ENCODE data around the gene PARD3B.

PARD3B gene

DNA sequence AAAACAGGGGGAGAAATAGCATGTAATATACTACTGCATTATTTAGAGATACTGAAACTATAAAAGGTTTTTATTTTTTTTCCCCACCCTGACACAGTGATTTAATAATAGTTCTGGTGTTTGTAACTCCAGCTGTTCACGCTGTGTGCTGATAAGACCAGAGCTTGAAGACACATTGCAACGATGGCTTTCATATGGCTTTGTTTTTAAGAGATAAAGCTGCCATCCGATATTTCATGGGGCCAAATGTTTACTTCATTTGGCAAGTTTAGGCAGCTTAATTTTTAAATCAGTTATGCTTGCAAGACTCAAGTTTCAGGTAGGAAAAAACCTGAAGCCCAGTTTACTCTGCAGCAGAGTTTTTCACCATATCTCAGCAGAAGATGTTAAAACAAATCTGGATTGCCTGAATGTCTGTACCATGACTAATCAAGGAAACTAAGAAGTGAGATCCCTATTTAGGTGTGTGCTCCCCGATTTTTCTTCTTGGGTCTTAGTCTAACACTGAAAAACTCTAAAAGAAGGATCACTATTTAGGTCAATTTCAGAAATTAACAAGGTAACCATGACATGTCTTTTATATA lies 508.6 kb downstream of the PARD3B start:
- DNase-seq (ENCODE audit: low read depth in 2 of 2): no peak

DNA sequence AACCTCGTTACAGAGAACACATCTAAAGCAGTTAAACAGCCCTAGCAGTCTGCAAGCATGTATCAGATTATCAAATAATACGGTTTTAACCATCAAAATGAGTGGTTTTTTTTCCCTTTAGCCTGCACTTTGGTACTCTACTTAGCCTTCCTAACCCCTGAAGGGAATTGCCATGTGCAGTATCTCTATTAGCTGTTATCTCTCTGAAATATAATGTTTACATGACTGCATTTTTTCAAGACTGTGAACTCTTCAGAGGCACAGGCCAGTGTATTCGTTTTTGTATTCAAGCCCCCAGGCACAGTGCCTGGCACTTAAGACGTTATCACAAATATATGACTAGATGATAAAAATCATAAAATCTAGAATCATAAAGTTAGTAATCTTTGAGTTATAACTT lies 509.5 kb downstream of the PARD3B start:
- DNase-seq (ENCODE audit: low read depth in 2 of 2): no peak

DNA sequence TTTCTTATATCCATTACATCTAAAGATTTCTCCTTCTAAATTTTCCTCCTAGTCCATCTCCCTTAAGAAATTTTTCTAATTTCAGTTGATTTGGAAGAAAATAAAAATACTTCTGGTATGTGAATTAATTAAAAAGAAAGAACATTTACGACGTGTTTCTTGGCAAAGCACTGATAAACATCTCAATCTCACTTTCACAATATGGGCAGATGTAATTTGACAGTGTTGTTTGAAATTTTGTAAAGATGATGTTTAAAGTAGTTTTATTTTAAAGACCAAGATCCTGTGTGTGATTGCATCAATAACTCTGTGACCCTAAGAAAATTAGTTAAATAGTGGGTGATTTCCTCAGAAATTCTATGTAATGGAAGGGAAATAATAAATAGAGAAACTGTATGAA lies 510.0 kb downstream of the PARD3B start:
- no peak for DNase-seq (ENCODE audit: low read depth in 2 of 2)

DNA sequence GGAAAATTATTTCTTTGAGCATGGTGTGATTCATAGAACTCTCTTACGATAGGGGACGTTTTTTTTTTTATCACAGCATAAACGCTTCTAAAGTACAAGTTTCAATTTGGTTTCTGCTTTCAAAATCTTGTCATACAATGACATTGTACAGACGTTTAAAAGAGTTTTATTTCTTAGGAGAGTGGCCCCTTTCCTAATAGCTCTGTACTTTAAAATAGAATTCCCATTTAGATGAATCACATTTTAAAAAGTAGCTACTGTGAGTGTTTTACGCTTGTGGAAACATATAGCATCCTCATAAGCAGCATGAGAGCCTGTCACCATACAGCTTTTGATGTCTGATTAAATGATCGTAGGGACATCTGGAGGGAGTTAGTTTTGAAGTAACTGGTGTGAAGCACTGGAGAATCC lies 510.9 kb downstream of the PARD3B start:
- no peak for DNase-seq (ENCODE audit: low read depth in 2 of 2)

DNA sequence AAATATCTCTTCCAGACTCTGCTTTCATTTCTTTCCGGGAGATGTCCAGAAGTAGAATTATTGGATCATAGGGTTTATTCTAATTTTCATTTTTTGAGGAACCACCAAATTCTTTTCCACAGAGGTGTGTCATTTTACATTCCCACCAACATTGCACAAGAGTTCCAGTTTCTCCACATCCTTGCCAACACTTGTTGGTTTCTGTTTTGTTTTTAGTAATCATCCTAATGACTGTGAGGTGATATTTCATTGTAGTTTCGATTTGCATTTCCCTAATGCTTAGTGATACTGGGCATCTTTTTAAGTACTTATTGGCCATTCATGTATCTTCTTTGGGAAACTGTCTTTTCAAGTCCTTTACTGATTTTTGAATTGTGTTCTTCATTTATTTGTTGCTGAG lies 513.1 kb downstream of the PARD3B start:
- DNase-seq (ENCODE audit: low read depth in 2 of 2): no peak

DNA sequence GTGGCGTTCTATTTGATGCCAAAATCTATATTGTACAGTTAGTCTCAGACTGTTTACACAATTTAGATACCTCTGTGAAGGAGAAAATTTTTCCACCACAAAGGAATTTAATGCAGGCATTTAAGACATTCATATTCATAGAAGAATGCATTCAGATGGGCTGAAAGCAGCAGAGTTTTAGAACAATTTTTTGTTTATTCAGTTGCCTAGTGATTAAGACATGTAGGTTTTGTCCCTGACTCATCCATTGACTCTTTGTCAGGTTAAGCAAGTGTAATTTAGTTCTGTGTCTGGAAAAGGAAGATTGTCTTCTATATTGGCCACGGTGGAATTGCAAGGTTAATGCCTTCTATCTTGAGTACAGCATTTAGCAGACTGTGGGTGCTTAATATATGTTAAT lies 515.0 kb downstream of the PARD3B start:
- no peak for DNase-seq (ENCODE audit: low read depth in 2 of 2)

DNA sequence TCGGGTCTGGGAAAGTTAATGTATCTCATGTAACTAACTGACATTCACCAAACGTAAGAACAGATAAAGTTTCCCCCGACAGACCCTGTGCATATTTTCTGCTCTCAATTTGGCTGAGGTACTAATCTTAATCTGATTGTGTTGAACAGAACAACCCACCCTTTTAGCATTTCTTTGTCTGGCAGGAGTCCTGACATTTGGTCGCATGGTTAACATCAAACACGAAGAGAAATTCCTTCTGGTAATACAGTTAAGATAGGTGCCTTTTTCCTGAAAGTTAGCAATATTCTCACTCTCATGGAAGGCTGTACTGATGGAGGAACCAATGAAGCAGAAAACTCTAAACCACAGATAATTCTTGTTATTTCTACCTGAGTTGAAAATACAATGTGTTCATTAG lies 520.8 kb downstream of the PARD3B start:
- no peak for DNase-seq (ENCODE audit: low read depth in 2 of 2)

DNA sequence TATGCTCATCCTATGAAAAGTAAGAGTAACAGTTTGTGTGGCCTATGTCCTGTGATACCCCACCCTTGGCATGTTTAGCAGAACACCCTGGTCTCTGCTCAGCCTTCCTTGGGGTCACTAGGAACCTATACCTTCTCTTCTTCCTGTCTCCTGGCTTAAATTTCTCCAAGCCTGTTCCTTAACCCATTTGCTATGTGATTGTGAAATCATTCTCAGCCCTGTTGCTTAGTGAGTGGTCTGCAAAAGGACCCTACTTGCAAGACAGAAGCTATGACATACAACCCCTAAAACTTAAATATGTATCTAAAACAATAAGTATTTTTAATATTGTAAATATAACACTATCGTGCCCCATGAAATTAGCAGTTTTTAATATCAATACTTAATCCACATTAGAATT lies 524.7 kb downstream of the PARD3B start:
- DNase-seq (ENCODE audit: low read depth in 2 of 2): no peak

DNA sequence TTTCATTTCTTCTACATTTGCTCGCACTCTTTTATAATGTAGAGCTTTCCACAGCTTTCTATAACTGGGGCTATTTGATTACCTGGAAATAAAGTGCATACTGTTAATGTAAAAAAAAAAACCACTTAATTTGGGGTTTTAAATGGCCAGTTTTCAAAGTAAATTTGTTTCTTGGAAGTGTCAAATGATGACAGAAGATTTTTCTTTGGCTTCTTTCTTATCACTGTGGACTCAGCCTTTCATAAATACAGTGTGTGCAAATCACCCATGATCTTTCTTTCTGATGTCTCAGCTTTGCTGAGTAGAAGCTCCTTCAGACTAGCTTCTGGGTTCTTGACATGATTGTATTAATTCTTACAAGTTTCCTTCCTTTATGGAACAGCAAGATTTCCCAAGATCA lies 525.6 kb downstream of the PARD3B start:
- DNase-seq (ENCODE audit: low read depth in 2 of 2): no peak

DNA sequence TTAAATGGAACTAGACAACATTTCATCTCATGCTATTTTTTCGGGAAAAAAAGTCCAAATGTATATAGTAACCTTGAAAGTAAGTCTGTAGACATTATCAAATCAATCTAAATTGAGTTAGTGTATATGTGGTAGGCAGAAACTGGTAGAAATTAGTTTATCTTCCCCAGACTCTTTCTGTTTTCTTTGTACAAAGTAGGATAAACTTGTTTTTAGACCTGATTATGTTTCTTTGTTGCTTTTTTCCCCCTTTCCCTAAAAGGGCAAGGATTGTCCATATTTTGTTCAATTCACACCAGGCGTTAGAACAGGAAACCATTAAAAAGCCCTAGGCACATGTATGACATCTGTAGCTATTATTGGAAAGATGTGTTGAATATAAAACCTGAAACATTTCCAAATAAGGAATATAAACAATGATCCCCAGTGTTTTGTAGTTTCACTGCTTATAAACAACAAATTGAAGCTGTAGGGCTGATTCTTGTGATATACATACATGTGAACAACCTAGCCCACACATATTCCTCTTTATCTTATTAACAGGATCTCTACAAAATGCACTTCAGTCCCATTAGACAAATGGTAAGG lies 528.3 kb downstream of the PARD3B start:
- DNase-seq (ENCODE audit: low read depth in 2 of 2): no peak

DNA sequence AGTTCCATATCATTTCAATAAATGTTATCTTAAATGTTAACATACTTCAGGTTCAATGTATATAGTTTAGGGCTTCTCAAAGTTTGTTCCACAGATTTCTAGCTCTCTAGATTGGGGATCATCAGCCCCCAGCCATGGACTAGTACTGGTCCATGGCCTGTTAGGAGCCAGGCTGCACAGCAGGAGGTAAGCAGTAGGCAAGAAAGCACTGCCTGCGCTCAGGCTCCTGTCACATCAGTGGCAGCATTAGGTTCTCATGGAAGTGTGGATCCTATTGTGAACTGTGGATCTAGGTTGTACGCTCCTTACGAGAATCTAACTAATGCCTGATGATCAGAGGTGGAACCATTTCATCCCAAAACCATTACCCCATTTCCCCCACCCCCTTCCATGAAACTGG lies 531.1 kb downstream of the PARD3B start:
- DNase-seq (ENCODE audit: low read depth in 2 of 2): no peak

DNA sequence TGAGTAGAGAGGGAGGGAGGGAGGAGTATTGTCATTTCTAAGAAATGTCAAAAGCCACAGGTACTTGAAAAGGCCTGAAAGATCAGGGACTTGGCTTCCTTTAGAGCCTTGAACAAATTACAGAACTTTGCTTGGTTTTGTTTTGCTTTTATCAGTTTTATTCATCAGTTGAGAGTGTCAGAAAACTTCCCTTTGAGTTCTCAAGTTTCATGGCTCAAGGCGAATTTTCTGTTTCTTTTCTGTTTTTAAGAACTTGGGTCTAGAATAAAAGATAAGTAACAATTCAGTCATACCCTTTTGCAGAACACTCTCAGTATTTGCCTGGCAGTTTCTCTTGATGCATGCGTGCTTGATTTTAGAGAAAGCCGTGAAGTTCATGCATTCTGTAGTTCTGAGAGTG lies 531.9 kb downstream of the PARD3B start:
- no peak for DNase-seq (ENCODE audit: low read depth in 2 of 2)

DNA sequence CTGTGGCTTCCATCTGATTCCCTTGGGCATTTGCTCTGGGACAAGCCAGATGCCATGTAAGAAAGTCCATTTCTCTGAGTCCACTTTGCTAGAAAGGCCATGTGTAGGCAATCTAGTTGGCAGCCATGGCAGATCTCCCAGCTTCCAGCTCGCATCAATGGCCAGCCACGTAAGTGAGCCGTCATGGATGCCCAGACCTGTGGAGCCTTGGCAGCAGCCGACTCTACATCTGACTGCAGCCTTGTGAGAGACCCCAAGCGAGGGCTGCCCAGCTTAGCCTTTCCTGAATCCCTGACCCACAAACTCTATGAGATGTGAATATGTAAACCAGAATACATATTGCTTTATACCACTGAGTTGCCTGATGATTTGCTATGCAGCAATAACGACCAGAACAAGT lies 533.5 kb downstream of the PARD3B start:
- DNase-seq (ENCODE audit: low read depth in 2 of 2): no peak

DNA sequence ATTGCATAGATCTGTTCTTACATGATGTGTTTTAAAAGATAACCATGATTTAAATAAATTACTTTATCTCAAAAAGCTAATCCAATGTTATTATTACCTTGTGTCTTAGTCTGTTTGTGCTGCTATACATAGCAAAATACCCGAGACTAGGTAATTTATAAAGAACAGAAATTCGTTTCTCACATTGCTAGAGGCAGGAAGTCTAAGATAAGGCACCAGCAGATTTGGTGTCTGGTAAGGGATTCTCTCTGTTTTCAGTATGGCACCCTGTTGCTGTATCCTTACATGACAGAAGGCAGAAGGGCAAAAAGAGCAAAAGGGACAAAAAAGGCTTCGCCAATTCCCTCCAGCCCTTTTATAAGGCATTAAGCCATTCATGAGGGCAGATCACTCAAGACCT lies 533.9 kb downstream of the PARD3B start:
- no peak for DNase-seq (ENCODE audit: low read depth in 2 of 2)

DNA sequence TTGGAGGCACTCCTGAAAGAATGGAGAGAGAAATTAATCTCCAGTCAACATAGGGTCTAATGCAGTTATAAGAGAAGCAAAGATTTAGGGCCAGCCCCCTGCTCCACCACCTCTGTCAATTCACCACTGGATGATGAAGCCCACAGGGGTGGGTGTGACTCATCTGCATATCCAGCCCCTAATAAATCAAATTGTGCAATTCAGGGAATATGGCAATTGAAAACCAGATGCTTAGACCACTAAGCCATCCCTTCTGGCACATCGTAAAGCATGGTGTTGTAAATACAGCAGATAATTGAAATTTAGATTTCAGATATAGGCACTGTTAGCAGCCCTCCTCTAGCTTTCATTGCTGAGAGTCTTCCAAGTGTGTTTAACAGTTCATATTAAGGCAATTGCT lies 541.4 kb downstream of the PARD3B start:
- no peak for DNase-seq (ENCODE audit: low read depth in 2 of 2)

DNA sequence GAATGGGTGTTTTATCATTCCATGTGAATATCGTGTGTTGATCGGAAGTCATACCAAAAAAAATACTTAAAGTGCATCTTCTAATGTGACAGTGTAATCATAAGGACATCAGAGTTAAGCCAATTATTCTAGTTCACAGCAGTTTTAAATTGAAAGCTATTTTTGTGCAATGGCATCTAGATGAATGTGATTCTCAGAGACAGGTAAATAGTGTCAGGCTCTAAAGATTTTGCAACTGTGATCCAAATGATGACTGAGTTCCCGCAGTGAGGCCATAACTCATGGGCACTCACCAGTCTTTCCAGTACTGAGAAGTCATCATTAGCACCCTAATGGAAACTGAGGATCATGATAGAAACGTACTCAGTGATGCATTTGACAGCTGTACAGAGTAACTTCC lies 542.6 kb downstream of the PARD3B start:
- DNase-seq (ENCODE audit: low read depth in 2 of 2): no peak

DNA sequence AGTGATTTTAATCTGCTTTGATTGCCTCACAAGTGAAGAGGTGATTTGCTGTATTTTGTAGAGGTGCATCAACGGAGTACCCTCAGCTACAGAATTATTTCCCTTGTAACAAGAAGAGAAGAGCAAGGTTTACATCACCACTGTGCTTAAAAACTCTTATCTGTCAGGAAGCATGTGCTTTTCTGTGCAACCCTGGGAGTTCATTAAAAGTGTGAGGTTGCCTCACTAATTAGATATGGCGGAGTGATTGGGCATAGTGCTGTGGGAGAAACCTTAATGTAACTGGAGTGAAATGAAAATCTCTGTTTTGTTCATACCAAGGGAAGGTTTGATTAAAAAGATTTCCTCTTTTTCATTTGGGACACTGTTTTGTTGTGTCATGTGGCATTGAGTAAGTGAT lies 544.7 kb downstream of the PARD3B start:
- DNase-seq (ENCODE audit: low read depth in 2 of 2): no peak

DNA sequence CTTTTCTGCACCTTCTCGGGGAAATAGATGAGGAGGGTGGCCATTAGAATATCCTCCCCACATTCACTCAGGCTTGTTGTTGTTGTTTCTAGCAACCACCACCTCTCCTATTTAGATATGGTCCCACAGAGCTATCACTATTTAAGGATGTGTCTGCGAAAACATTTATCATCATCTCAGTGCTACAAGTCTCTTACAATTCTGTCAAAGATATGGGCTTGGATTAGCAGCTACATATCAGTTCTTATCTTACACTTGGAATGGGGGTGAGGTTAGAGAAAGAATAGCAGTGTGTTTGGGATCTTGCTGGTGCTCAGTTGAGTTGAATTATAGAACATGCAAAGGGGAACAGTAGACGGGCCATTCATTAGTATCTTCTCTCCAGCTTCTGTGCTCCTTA lies 546.1 kb downstream of the PARD3B start:
- no peak for DNase-seq (ENCODE audit: low read depth in 2 of 2)

DNA sequence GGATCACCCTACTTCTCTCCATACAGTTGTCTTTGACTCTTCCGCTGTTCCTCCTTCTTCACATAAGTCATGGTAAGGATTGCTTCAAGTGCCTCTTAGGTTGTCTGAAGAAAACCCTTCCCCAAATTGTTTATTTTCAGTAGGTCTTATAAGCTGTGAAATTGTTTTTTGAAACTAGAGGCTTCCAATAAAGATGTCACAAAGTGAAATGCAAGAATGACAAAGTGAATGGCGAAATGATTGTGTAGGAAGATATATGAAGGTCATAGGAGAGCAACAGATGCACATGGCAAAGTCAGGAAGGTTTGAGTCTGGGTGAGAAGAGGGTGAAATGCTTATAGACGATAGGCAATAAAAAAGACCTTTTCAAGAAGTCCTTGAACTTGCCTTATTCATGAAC lies 548.8 kb downstream of the PARD3B start:
- no peak for DNase-seq (ENCODE audit: low read depth in 2 of 2)

DNA sequence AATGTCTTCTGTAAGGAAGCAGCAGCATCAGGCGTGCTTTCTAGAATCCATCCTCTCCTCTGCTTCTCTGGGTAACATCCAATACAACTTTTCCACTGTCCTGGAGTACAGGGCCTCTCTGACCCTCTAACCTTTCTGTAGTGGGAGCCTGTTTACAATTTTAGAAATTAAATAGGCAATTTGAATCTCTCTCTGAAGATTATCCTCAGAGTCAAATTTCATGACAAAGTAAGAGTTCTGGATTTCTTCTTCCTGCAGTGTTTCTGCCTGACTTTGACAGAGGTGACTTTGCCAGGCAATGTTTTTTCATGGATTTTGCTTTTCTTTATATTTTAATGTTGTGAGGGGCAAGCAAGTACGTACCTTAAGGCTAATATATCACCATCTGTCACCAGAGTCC lies 558.4 kb downstream of the PARD3B start:
- no peak for DNase-seq (ENCODE audit: low read depth in 2 of 2)

DNA sequence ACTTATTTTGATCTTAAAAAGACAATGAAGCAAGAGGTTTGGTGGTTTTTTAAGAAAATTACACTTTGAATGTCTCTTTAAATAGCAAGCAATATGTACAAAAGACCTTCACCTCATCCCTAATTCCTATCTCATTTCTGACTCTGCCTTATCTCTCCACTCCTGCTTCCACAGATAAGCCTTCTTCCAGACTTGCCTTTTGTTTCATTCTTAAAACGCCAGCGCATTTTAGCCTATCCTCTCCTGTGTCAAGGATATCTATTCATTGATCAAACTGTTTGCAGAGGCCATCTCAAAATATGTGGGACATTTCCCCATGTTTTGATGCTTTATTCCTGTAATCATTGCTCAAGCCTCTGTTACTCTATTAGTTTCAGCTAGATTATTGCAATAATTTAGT lies 562.5 kb downstream of the PARD3B start:
- DNase-seq (ENCODE audit: low read depth in 2 of 2): no peak

DNA sequence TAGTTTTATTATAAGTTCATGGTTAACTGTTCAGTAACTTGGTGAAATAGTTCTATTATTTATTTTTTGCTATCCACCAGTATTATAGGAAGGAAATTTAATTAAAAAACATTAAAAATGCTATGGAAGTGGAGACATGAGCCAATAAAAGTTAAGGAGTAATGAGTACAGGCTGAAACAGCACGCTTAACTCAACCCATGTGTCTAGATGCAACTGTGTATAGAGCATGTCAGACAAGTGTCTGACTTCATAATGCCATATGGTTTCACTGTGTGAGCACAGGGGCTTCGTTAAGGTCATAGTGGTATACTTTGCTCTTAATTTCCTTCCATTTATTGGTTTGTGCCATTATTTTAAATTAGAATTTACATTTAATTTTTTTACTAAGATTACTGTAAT lies 570.2 kb downstream of the PARD3B start:
- DNase-seq (ENCODE audit: low read depth in 2 of 2): no peak

DNA sequence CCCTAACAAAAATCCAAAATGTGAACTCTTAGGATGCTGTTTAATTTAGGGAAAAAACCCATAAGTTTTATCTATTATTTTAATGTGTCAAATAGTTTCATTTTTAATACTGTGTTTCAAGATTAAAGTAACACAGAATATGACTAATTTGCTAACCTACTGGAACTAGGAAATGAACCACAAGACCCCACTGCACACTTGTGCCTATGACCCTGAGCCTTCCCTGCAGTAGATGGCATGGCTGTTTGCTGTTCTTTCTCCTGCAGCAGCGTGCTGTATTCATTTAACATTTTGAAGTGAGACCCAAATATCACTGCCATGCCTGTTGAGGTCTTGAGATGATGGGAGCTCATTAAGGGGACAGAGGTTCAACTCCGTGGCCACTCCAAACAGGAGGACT lies 571.9 kb downstream of the PARD3B start:
- DNase-seq (ENCODE audit: low read depth in 2 of 2): no peak

DNA sequence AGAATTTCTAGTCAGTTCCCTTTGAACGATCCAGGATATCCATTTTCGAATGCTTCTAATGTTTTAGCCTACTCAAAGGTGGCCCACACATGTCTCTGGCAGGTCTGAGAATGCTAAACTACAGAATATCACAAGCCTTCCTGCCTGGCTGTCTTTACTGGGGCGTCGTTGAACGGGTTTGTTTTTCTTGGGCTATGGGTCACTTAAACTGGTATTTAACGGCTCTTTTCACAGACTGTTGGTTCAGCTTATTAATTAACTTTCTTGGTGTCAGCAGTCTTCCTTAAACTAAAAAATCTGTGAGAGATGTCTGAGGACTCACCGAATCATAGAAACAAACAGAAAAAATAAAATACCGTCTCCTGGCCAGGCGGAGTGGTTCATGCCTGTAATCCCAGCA lies 573.9 kb downstream of the PARD3B start:
- no peak for DNase-seq (ENCODE audit: low read depth in 2 of 2)
